RPMI7951 (cell line): ENCODE results near the gene SEMA3D. TPM values are rescaled to one million over a fixed set of nuclear protein-coding genes. Genes with fewer than 3 reads are reported as not detected.

Source experiments
- DNase-seq: peaks from one replicate; pipeline ENCODE4 v3.0.0-alpha.2; 2012; ENCODE audit warnings: low read depth
- total RNA-seq: library from RNA; depleted of rRNA; stranded (reverse); fragments of >200 nt; shearing (Covaris generic); gene quantifications from 2 replicates; pipeline ENCODE4 v1.2.3, GENCODE V29; 2014

The SEMA3D gene
- total RNA-seq, 1 experiment from 2014 or later, result 2.6 TPM

GRCh38 chr7:85126383-85126782 lies 60.5 kb downstream of the SEMA3D start:
- DNase-seq, result no peak

GRCh38 chr7:85125651-85126131 lies 61.2 kb downstream of the SEMA3D start:
- peak; percentile 48 for DNase-seq

GRCh38 chr7:85125176-85125575 lies 61.7 kb downstream of the SEMA3D start:
- no peak for DNase-seq

GRCh38 chr7:85119934-85120333 lies 66.9 kb downstream of the SEMA3D start:
- DNase-seq, result no peak

- no peak for DNase-seq
Measured at GRCh38 chr7:85115862-85116261, 71.0 kb downstream of the SEMA3D start.

DNA sequence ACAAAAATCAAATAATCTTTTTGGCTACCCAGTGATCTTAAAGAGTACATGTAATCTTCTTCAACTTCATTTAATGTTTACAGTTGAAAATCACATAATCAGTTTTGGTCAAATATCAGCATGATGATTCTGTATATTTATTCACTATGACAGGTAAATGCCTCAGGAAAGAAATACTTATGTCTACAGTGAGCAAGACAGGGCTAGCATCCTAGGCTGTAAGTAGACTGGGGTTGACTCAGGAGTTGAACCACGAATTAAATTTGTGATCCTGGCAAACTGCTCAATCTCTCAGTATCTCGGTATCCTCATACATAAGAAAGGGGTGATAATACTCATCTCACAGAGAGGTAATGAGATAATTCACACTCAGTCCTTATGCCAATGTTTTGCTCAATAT lies 71.8 kb downstream of the SEMA3D start:
- DNase-seq, result no peak

DNA sequence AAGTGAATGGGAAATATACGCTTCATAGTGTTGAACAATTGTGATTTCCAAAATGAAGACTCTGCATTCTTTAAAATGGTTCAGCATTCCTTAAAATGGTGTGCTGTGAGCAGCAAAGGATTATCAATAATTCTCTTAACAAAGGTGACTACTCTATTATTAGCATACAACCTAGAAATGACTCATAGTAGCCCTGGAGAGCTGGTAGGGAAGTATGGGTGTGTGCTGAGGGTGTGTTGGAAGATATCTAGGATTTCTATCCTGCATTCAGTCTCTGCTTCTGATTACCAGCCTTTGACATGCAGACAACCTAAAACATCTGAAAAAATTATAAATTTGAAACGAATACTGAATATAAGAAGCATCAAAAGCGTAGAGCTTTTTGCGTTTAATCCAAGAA lies 72.5 kb downstream of the SEMA3D start:
- DNase-seq, result no peak

- DNase-seq, result no peak
Measured at GRCh38 chr7:85111761-85112160, 75.1 kb downstream of the SEMA3D start.

DNA sequence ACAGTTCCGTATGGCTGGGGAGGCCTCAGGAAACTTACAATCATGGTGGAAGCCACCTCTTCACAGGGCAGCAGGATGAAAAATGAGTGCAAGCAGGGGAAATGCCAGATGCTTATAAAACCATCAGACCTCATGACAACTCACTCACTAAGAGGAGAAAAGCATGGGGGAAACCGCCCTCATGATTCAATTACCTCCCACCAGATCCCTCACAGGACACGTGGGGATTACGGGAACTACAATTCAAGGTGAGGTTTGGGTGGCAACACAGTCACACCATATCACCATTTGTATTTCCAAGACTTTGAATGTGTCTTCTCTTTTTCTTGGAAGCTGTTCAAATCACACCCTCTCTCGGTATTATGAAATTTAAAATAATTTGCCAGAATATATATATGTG lies 80.1 kb downstream of the SEMA3D start:
- no peak for DNase-seq

GRCh38 chr7:85104432-85105205 lies 82.2 kb downstream of the SEMA3D start:
- peak; percentile 24 for DNase-seq

GRCh38 chr7:85103962-85104361 lies 82.9 kb downstream of the SEMA3D start:
- no peak for DNase-seq

GRCh38 chr7:85103357-85103756 lies 83.5 kb downstream of the SEMA3D start:
- peak; percentile 15 for DNase-seq

DNA sequence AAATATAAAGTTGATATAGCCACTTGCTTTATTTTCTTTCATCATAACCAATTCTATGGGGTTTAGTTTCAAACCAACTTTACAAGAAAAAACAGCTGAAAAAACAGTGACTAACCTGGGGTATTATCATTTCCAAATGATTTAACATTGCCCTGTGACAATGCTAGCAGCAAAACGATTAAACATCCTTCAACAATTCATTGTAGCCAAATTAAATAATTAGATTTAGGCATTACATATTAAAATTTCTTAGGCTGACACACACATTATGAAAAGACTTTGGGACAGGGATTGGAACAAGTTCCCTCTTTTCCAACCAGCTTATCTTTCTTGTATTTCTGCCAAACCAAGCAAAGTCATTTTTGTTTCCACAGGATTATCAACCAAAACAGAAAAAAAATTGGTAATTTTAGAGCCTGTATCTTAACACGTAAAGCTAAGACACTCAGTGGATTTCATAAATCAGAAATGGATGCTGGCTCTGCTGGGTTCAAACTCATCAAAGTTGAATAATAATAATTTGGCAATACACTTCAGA lies 84.0 kb downstream of the SEMA3D start:
- DNase-seq, result peak; percentile 3

DNA sequence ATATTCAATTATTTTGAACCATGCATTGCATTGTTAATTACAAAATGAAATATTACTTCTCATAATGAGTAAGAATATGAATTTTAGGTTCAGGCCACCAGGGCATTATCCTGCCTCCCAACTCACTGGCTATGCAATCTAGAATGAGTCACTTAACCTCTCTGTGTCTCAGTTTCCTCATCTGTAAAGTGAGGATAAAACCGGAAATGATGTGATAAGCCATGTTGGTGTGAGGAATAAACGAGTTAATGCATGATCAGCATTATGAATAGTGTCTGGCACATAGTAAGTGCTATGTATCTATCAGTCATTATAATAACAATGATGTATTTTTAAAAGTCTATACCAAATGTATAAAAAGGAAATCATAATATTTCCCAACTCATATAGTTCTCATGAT lies 85.5 kb downstream of the SEMA3D start:
- no peak for DNase-seq

DNA sequence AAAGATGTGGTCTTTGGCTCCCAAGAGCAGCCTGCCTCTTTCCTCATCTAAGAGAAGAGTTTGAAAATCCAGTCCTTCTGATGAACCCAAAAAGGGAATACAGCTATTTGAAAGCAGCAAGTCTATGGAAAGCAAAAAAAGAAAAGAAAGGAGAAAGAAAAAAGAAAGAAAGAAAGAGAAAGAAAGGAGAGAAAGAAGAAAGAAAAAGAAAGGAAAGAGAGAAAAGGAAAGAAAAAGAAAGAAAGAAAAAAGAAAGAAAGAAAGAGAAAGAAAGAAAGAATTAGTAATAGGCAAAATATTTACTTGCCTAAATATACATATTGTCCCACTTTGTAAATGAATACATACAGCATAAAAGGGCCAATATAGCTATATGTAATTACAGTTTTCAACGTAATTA lies 89.0 kb downstream of the SEMA3D start:
- DNase-seq, result no peak

- no peak for DNase-seq
Measured at GRCh38 chr7:85095806-85096205, 91.0 kb downstream of the SEMA3D start.

DNA sequence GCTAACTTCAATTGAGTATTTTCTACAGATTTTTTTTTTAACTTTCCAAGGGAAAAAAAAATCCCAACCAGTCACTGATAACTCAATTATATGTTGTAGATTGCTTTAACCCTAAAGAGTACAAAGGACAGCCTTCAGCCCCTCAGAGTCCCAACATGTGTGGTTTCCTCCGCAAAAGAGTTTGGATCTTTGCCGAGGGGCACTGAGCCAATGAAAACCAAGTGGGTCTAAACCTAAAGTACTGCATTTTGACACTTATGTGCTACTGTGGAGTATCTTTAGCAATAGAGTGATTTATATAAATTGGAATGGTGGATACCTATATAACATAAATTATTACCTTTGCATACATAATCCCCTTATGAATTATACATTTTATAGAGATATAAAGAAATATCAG lies 91.5 kb downstream of the SEMA3D start:
- peak; percentile 39 for DNase-seq

DNA sequence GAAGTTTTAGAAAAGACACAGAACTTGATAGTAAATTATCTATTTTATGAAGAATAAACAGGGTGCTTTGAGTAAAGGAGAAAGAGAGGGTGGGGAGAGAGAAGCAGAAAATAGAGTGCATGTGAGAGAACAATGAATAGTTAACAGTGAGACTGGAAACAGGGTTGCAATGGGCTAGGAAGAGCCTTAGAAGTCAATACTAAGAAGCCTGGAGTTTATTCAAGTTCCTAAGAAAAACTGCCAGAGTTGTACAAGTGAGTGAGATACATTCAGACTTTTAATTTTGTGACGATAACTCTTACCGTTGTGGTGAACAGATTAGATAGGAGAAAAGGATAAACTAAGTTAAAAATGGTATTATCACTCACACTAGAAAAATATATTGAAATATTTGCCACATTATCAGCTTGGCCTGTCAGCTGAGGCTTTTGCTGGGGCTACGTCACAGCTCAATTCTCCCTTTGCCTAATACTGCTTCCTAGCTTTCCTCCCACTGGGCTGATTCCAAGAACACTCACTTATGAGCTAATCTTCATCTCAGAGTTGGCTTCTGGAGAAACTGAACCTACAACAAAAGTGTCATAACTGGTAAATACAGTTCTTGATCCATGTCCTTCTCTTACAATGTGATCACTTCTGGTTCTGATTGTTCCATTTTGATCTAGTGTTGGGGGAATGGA lies 92.7 kb downstream of the SEMA3D start:
- no peak for DNase-seq

DNA sequence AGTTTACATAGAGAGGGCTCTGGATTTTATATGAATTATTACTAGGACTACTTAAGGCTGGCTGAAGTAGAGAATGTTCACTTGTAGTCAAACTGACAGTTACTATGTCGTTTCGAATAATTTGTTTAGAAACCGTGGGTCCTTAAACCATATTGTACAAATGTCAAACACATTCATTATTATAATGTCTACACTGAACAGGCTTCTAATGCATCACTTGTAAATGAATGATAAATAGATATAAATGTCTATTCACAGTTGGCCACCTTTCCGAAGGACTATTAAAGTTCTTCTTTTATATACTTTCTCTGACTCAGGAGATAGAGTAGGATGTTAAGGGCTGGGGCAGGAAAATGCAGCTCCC lies 95.3 kb downstream of the SEMA3D start:
- DNase-seq, result no peak

- no peak for DNase-seq
Measured at GRCh38 chr7:85090919-85091564, 95.8 kb downstream of the SEMA3D start.

GRCh38 chr7:85090143-85090542 lies 96.7 kb downstream of the SEMA3D start:
- peak; percentile 10 for DNase-seq

DNA sequence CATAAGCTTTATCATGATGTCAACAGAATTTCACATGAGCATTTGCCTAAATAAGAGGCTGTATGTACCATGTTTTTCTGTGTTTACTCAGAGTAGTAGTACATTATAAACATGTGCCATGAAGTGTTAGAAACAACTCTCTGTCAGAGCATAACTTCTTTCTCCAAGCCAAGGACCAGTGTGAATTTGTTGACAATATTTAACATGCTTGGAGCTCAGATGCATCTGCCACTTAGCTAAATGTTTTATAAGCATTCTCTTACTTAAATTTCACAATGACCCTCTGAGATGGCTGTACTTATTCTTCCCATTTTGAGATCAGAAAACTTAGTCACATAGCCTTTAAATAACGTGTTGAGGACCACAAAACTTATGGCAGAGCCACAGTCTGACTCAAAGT lies 105.0 kb downstream of the SEMA3D start:
- DNase-seq, result no peak

GRCh38 chr7:85081392-85081791 lies 105.5 kb downstream of the SEMA3D start:
- no peak for DNase-seq
